HG03066 (cell line): ENCODE data around the gene TEX12.
"Not testable (repeated sequence)": the region's sequence is repeated elsewhere in the genome, so short reads cannot be mapped to it uniquely, and the experiment has no call there.

Experiments
- ATAC-seq: cut with Tn5 transposase; IDR thresholded peaks from one replicate; pipeline ENCODE4 v1.9.1; 2021; ENCODE audit warnings: low read depth; ENCODE audit not compliant: unreplicated experiment

The TEX12 gene, protein sequence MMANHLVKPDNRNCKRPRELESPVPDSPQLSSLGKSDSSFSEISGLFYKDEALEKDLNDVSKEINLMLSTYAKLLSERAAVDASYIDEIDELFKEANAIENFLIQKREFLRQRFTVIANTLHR

DNA sequence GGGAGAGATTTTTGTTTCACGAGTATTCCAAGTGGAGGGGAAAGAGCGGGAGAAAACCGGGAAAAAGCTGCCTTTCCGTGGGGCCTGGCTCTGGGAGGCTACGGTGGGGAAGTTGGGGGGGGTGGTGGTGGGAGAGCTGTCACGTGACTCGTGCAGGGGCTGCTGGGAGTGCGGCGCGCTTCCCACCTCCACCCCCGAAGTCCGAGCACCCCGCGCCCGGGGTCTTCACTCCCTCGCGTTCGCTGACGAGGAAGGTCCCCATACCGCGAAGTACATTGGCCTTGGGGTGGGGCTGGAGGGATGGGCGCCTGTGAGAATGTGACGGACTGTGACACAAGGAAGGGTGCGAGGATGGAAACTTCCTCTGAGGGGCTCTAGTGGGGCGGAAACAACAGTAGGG is at the start of gene TEX12:
Gene TEX12 (plus strand): TSS at position 228 of the 400 bp plus-strand sequence. CDS start 1,897 bp downstream, outside the sequence.
- no peak for ATAC-seq

DNA sequence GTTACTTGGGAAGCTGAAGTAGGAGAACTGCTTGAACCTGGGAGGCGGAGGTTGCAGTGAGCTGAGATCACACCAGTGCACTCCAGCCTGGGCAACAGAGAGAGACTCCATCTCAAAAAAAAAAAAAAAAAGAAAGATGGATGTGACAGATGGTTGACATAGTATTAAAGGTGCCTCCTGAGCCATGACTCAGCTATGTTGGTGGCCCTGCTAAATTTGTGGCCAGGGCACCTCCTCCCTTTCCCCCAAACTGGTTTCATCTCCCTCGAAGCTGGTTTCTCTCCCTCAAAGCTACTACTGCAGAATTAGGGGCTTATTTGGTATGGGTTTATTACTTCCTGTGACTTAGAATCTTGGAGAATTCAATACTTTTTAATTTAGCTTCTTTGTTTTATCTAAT is 49.0 kb upstream of the TEX12 start:
- ATAC-seq: no peak

DNA sequence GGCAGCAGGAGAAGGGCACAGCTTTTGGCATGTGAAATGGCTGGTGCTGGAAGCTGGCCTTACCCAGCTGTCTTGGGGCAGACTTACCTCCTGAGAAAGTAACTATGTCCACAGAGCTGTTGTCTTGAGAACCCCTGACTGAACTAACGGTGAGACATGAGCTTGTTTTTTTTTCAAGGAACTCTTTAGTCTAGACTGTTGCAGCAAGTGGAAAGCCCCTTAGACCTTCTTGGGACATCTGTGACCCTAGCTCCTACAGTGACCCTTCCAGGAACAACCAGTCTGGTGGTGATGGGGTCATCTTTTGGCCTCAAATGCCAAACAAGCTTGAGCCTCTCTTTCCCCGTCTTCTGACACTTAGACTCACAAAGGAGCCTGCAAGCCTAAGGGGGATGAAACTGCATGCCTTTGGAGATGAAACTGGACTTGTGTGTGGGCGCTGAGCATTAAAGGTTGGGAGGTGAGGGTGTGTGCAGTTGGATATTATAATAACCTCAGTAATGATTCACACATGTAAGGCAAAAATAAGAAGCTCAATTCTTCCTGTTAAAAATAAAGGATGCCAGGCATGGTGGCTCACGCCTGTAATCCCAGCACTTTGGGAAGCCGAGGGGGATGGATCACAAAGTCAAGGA is 45.1 kb upstream of the TEX12 start:
- no peak for ATAC-seq

DNA sequence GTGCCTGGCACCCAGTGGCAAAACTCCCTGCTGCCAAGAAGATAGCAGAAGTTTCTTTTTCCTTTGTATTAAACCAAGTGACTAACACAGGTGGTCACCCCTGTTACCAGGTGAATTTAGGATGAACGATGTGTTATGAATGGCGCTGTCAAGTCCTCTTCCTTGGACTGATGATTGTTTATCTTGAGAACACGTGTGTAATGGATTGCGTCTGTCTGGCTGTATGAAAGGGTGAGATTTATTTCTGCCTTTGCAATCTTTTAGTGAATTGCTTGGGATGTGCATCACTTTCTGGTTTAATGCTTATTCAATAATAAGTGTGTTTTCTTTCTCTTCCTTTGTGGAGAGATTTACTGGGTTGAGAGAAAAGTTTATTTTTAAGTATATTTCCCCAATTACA is 44.0 kb upstream of the TEX12 start:
- no peak for ATAC-seq

DNA sequence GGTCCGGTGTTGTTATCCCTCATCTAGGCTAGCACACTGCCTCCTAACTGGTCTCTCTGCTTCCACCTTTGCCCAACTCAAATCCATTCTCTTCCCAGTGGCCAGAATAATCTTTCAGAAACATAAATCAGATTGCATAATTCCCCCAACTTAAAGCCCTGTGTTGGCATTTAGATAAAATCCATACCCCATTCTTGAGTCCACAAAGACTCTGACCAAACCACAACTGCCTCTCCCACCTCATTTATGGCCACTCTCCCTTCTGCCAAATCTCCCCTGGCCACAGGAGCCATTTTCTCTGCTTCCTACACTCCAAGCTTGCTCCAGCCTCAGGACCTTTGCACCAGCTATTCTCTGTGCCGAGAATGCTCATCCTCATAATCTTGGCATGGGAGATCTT is 40.1 kb upstream of the TEX12 start:
- no peak for ATAC-seq

DNA sequence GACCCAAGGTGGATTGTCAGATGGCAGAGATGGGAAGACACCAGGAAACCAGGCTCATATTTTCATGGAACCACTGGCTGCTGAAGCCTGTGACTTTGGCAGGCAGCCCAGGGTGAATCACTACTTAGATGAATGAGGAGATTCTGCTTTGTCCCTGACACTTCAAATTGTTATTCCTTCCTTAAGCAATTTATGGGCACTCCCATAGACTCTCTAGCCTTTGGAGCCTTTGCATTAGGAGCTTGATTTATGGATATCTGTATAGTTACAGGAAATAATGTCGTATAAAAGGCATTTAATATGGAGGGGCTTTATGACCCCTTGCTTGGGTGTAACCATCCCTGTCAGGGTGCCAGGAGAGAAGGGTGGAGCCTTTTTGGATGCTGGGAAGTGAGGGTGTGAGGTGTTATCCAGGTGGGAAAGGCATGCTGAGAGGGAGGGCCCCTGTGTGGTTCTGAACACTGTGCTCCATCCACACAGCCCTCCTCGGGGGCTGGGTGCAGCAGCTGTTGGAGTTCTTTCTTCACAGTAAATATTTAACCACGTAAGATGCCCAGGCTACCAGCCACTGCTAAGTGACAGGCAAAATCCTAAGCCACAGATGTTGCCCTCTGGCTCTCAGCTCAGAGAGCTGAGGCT is 38.6 kb upstream of the TEX12 start:
- no peak for ATAC-seq

DNA sequence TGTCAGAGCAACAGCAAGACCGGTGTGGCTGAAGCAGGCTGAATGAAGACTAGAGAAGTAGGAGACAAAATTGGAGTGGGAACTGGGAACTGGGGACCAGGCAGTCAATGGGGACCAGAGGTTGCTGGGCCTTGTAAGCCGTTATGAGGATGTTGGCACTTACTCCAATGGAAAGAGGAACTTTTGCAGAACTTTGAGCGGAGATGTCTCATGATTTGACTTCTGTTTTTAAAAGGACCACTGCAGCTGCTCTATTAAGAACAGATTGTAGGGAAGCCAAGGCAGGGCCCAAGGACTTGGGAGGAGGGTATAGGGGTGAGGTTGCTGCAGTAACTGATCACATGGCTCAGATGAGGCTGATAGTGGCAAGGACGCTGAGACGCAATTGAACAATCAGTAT is 37.5 kb upstream of the TEX12 start:
- no peak for ATAC-seq

DNA sequence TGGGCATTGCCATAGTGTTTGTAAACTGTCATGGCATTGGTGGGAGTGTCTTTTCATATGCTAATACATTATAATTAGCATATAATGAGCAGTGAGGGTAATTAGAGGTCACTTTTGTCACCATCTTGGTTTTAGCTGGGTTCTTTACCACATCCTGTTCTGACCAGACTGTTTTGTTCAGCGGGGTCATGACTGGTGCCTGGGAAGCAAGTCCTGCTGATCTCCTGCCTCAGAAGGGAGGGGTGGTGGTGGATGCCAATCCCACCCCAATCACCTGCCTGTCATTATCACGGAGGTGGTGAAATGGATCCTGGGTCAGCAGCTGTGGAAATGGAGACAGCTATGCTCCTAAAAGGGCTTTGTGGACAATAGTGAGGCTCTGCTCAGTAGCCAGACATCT is 34.4 kb upstream of the TEX12 start:
- ATAC-seq: no peak

DNA sequence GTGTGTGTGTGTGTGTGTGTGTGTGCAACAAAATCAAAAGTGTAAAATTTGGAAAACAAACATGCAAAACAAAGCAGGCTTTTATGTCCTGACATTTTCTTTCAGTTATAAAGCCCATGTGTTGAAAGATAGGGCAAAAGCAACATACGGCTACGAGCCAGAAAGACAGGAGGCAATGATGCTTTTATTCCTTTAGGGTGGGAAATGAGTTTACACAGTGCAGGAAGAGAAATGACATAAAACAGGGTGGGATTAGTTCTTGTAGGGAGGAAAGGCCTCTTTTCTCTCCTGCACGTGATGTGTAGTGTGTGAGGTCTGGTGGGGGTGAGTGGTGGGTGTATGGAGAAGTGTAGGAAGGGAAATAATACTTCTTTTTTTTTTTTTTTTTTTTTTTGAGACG is 32.7 kb upstream of the TEX12 start:
- ATAC-seq: no peak

DNA sequence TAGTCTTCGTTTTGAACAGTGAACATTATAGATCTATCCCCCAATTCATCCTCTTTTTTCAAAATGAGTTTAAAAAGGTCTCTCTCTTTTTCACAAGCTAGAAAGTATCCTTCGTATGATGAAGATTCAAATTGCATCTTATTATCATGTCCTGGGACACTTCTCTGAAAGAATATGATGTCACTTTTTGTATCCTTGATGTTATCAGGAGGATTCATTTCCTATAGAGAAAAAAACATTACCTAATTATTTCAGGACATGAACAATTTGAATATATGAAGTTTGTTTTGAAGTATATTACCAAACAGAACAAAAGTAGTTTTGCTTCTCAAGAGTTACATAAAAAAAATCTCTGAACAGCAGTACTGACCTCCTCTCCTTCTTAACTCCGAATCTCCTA is 23.6 kb upstream of the TEX12 start:
- ATAC-seq: no peak

DNA sequence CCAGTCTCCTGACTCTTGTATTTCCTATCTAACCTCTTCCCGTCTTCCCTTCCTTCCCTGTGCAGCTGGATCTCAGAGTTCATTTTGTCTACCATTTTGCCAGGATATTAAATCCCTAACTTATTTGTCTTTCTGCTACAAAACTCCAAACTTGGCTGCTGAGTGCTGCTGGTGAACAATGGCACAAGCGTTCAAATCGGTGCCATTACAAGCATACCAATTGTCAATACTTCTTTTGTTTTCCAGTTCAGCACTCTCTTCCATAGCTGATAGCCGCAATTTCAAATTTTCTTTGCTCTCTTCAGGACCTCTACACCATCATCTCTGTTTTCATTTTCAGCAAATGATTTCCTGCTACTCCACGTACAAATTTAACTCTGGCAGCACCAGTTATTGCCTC is 16.7 kb upstream of the TEX12 start:
- no peak for ATAC-seq

DNA sequence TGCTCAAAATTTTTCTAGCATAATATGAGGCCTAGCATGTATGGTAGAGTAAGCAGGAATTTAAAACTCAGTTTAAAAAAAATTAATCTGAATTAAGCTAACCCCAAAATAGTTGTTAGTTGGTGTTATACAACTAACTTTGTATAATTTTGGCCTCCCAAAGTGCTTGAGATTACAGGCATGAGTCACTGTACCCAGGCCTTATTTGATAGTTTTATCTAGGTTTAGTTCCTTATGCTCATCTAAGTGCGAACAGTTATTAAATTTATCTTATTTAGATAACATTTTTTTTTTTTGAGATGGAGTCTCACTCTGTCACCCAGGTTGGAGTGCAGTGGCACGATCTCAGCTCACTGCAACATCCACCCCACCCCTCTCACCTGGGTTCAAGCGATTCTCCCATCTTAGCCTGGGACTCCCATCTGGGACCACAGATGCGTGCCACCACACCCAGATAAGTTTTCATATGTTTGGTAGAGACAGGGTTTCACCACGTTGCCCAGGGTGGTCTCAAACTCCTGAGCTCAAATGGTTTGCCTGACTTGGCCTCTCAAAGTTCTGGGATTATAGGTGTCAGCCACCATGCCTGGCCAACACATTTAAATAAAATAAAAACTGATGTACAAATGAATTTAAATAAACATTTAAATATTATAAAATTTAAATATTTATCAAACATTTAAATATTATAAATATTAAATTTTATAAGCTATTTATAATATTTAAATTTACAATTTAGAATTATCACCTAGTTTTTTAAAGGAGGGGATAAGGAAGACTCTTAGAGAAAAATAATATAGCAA is 10.8 kb upstream of the TEX12 start:
- ATAC-seq: no peak

DNA sequence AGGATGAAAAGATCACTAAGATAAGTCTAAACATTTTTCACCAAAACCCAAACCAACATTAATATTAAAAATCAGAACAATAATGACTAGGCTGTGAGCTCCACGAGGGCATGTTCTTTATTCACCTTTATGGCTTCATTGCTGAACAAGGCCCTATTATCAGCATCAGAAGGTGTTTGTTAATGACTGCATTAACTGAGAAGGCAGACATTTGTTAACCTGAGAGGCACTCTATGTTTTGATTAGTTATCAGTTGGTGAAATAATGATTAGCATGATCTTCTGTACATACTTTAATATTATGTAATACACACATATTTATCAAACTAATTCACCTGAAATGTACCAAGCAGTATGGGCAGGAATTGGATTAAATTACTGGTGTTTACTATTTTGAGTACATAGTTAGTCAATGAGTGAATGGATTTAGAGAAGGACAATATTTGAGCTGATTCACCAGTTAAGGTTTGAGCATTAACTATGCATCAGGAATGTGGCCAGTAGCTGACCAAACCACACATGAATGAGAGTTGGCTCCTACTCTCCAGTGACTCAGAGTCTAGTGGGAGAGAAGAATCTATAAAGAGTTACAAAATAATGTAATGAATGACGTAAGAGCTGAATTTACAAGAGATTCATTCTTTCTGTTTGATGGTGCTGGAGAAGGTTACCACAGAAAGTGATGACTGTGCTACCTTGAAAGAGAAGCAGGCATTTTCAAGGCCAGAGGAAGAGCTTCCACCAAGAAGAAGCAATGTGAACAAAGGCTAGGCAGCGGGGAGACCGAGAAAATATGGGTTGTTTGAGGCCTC is 10.0 kb upstream of the TEX12 start:
- ATAC-seq: no peak

DNA sequence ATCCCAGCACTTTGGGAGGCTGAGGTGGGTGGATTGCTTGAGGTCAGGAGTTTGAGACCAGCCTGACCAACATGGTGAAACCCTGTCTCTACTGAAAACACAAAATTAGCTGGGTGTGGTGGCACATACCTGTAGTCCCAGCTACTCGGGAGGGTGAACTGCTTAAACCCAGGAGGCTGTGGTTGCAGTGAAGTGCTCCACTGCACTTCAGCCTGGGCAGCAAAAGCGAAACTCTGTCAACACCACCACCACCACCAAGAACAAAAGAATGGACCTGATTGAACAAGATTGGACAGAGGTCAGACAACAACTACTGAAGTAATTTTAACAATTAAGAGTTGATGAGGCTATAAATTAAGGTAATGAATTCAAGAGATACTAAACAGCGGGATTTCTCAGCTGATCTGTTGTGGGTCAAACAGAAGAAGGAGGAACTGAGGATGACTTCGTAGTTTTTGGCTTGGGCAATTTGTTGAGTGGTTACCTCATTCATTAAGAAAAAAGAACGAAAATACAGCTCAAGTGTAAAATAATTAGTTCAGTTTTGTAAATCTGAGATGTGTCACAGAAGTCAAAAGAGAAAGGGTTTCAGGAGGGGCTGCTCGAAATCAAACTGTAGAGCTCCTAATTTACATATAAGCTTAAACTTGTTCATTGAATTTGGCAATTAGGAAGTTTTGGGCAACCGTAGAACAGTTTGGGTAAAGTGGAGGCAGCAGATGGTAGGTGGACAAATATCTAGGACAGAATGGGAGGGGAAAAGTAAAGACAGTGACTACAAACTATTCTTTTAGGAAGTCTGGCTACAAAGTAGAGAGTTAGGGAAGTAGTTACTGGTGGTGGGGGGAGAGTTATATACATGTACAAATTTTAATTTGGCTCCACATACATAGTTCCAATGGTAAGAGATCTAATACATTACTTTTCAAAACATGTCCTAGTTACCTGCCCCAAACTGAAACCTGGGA is 7.8 kb upstream of the TEX12 start:
- ATAC-seq: no peak

DNA sequence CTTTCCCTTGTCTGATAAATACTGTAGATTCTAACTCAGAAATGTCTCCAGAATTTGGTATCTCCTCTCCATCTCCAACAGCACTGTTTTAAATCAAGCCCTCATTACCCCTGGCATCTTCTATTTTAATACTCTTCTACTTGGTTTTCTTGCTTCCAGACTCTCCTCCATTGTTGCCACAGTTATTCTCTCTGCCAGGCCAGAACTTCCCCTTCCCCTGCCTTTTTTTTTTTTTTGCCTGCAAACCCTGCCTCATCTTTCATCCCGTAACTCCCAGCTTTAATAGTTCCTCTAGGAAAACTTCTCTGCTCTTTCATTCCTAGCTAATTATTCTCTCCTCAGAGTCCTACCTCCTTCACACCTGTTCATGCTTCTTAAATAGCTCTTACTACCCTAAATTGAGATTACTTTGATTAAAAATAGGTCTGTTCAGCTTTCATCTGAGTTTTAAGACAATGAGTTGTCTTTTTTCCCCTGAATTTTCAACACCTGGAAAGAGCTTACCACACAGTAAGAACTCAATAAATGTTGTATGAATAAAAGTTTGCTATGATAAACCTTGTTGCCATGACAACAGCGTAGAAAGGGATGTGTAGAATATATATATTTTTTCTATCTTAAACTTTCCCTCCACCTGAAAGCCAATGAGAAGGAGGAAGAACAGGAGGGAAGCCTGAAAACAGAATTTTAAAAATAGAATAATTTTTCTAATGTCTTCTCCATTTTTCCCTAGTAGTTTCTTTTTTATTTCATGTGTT is 6.9 kb upstream of the TEX12 start:
- ATAC-seq: no peak

DNA sequence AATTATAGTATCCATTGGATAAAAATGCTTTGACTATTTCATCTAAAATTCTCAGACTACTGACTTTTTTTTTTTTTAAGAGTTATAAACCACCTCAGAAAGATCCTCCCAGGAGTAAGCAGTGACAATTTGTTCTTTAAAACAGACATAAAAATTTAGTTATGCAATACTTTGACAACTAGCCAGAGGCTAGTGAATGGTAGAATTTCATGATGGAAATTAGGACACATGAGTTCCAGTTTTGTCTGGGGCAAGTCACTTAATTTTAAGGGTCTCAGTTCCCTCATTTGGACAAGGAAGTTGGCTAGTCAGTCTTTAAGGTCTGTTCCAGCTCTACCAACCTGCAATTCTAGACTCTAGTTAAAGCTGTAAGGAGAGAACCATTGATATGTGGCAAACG is 6.2 kb upstream of the TEX12 start:
- ATAC-seq: no peak

DNA sequence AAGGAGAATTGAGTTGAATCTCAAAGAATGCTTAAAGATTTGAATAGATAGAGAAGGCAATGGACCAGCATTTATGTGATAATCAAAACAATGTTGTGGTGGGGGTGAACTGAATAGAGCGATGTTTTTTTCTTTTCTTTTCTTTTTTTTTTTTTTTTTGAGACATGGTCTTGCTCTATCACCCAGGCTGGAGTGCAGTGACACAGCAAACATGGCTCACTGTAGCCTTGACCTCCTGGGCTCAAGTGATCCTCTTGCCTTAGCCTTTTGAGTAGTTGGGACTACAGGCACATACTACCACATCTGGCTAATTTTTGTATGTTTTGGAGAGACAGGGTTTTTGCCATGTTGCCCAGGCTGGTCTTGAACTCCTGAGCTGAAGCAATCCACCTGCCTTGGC is 5.0 kb upstream of the TEX12 start:
- ATAC-seq: not testable (repeated sequence)

DNA sequence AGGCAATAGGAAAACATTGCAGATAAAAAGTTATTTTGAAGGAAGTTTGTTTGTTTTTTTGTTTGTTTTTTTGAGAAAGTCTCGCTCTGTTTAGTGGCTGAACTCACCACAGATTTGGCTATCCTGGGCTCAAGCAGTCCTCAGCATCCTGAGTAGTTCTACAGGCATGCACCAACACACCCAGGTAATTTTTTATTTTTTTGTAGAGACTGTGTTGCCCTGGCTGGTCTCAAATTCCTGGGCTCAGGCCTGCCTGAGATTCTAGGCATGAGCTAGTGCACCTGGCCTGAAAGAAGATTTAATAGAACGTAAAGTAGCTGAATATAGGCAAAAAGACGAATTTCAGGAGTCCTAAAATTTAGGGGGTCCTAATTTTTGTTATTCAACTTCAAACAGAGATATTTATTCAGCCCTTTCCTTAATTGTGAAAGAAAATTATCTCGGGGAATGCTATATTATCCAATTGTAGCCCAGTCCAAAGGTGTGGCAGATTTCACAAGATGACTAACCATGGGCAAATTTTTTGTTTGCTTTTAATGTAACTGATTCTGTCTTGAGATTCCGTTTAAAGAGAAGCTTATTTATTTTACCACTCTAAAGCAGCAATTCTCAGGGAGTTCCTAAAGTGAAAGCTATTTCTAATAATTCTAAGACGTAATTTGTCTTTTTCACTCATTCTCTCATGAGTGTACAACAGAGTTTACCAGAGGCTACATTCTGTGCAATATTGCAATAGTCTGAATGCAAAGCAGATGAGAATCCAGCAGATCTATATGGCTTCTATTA is 4.2 kb upstream of the TEX12 start:
- ATAC-seq: no peak
